ENCODE results near the gene FAM227B.

DNA sequence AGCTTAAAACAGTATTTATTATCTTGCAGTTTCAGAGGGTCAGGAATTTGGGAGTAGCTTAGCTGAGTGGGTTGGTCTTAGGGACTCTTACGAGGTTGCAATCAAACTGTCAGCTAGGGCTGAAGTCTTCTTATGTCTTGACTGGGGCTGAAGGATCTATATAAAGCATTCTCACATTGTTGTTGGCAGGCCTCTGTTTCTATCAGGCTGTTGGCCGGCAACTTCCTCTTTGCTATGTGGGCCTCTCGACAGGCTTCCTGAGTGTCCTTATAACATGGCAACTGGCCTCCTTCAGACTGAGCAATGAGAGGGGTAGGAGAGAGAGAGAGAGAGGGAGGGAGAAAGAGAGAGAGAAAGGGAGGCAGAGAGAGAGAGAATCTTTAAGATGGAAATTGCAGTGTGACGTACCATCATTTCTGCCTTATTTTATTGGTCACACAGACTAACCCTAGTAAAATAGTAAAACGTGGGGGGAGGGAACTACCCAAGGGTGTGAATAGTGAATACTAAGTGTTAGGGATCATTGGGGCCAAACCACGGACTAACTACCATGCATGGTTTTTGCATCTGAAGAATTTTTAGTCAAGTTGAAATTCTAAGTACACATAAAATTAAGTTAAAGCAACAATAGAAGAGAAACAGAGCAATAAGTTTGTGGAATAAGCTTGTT, 181.5 kb downstream of the FAM227B start:
- TF ChIP-seq, protein P1, sequence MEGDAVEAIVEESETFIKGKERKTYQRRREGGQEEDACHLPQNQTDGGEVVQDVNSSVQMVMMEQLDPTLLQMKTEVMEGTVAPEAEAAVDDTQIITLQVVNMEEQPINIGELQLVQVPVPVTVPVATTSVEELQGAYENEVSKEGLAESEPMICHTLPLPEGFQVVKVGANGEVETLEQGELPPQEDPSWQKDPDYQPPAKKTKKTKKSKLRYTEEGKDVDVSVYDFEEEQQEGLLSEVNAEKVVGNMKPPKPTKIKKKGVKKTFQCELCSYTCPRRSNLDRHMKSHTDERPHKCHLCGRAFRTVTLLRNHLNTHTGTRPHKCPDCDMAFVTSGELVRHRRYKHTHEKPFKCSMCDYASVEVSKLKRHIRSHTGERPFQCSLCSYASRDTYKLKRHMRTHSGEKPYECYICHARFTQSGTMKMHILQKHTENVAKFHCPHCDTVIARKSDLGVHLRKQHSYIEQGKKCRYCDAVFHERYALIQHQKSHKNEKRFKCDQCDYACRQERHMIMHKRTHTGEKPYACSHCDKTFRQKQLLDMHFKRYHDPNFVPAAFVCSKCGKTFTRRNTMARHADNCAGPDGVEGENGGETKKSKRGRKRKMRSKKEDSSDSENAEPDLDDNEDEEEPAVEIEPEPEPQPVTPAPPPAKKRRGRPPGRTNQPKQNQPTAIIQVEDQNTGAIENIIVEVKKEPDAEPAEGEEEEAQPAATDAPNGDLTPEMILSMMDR (conservative IDR thresholded peaks at IDR 0.05 in 1 of 2, IDR thresholded peaks at IDR 0.05 in 1 of 2; ENCODE audit: low read depth in 1 of 2, low read length in 2 of 2) = no peak
- TF ChIP-seq EZH2 (IDR thresholded peaks at IDR 0.05; ENCODE audit: low read length, missing control alignments) = no peak
